Caki2 (cell line): Measurements from ENCODE around the gene MYMK. TPM values are rescaled to one million over a fixed set of nuclear protein-coding genes. Genes with fewer than 3 reads are reported as not detected.

Source experiments
- DNase-seq: peaks from one replicate; pipeline ENCODE4 v3.0.0-alpha.2; 2015; ENCODE audit warnings: low read depth
- in situ Hi-C: cut with HindIII; loops from 2 replicates; pipeline ENCODE4 v1.10.0; 2016; ENCODE audit warnings: low sequenced_read_pairs, low pct_unique_long_range_greater_than_20kb, mixed read lengths
- total RNA-seq: library from RNA; depleted of rRNA; stranded (reverse); fragments of >200 nt; shearing (Covaris generic); gene quantifications from 2 replicates; pipeline ENCODE4 v1.2.3, GENCODE V29; 2014; ENCODE audit warnings: low replicate concordance

MYMK gene
- total RNA-seq, 1 experiment from 2014 or later: not detected

DNA sequence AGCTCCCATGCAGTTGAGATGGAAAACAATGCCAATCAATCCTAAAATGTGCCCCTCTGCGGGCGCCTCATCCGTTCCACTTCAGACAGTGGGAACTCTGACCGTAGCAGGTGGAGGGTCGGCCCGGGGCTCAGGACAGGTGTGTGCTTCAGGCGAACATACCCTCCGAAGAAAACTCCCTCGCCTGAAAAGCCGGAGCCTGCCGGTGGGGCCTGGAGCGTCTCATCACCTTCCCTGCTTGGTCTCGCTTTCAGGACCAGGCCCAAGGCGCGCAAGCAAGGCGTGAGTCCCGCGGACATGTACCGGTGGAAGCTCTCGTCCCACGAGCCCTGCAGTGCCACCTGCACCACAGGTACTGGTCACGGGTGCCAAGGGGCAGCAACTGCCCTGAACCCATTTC, 36.2 kb upstream of the MYMK start:
- in situ Hi-C loops: no loop called here
- DNase-seq: no peak

DNA sequence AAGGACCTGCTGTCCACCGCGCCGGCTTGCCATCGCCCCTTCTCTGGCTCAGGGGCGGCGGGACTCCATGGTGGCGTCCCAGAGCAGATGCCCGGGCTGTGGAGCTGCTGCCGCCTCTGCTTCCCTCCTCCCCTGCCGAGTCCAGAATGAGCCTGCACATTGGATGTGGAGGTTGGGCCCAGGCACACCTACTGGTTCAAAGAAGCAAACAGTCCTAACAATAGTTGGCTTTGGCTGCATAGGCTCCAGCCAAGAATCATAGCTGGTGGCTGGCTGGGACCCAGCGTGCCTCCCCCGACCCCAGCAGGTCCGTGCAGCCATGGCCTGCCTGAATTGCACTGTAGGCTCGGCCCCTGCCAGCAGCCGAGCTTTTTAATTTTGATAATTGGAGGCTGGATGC, 35.6 kb upstream of the MYMK start:
- no peak for DNase-seq
- in situ Hi-C loops: no loop called here

- peak; percentile 18 for DNase-seq
- in situ Hi-C loops: no loop called here
Observed at GRCh38 chr9:133558191-133559126, 33.7 kb upstream of the MYMK start.

- DNase-seq: no peak
- in situ Hi-C loops: no loop called here
Observed at GRCh38 chr9:133557581-133557980, 32.8 kb upstream of the MYMK start.

DNA sequence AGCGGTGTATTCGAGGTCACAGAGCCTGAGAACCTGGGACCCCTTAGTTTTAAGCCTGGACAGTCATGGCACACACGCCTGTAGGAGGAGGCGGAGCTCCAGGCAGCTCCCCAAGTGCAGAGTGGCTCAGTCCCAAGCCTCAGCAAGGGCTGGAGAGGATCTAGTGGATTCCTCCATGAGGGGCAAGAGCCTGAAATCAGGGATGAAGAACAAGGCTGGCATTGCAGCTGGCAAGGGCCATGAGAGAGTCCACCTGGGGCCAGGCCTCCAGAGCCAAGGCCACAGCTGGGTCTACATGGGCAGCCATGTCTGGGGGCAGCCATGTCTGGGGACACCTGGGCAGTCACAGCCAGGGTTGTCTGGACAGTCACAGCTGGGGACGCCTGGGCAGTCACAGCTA, 31.6 kb upstream of the MYMK start:
- in situ Hi-C loops: no loop called here

GRCh38 chr9:133554729-133555128, 30.0 kb upstream of the MYMK start:
- in situ Hi-C loops: no loop called here
- no peak for DNase-seq

More for the DNA sequence above, 31.6 kb upstream of the MYMK start:
- no peak for DNase-seq

GRCh38 chr9:133553973-133554713, 29.4 kb upstream of the MYMK start:
- DNase-seq: no peak
- in situ Hi-C loops: no loop called here

GRCh38 chr9:133553123-133553522, 28.4 kb upstream of the MYMK start:
- in situ Hi-C loops: no loop called here
- no peak for DNase-seq

DNA sequence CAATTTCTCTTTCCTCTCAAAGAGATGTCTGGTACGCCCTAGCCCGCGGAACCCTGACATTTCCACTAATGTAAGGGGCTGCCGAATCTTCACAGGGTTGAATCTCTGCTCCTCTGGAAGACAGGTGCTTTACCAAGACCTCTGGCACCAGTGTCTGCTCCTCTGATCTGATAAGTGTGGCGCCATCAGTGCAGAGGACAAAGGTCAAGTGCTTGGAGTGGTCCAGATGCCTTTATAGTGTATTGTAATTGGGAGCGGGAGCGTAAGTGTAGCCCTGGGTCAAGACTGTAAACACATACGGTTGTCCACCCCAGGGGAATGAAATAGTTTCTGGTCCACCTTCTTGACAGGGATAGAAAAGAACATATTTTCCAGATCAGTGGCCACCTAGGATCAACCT, 27.5 kb upstream of the MYMK start:
- in situ Hi-C loops: no loop called here
- DNase-seq: no peak

DNA sequence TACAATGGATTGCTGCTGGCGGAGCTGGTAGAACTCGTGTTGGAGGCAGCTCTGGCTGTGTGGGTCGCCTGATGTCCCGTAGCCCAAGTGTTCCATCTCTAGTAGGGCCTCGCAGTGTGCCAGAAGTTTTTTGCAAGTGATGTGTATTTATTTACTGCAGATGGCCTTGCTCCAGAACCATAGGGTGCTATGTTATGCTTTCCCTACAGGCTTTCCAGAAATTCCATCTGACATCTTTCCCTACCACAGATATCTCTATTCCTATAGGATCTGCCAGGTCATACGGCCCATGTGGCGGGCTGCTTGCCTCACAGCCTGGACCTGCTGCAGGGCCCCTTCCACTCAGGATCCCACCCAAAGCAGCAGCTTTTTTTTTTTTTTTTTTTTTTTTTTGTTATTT, 26.7 kb upstream of the MYMK start:
- in situ Hi-C loops: no loop called here

DNA sequence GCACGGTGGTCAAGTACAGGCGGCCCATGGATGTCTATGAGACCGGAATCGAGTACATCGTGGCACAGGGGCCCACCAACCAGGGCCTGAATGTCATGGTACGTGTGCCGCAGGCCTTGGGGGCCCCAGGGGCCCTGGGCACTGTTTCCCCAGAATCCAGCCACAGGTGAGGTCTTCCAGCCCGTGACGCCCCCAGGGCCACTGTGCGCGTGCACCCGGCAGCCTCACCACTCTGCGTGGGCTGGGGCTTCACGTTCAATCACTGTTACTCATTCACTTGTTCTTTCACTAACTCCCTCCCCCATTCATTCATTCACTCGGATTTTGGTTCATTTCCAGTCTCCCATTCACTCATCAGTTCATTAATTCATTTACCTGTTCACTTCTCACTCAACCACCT, 22.4 kb upstream of the MYMK start:
- no peak for DNase-seq
- in situ Hi-C loops: no loop called here

More for the DNA sequence above, 26.7 kb upstream of the MYMK start:
- DNase-seq: no peak

GRCh38 chr9:133546287-133546680, 21.5 kb upstream of the MYMK start:
- no peak for DNase-seq

GRCh38 chr9:133545494-133546286, 20.9 kb upstream of the MYMK start:
- no peak for DNase-seq
- in situ Hi-C loops: no loop called here

More at GRCh38 chr9:133546287-133546680, 21.5 kb upstream of the MYMK start:
- in situ Hi-C loops: no loop called here

- in situ Hi-C loops: no loop called here
- DNase-seq: no peak
Observed at GRCh38 chr9:133543772-133544467, 19.2 kb upstream of the MYMK start.

- in situ Hi-C loops: no loop called here
- no peak for DNase-seq
Observed at GRCh38 chr9:133542002-133542401, 17.2 kb upstream of the MYMK start.

- in situ Hi-C loops: no loop called here
- DNase-seq: no peak
Observed at GRCh38 chr9:133540698-133541025, 15.9 kb upstream of the MYMK start.

DNA sequence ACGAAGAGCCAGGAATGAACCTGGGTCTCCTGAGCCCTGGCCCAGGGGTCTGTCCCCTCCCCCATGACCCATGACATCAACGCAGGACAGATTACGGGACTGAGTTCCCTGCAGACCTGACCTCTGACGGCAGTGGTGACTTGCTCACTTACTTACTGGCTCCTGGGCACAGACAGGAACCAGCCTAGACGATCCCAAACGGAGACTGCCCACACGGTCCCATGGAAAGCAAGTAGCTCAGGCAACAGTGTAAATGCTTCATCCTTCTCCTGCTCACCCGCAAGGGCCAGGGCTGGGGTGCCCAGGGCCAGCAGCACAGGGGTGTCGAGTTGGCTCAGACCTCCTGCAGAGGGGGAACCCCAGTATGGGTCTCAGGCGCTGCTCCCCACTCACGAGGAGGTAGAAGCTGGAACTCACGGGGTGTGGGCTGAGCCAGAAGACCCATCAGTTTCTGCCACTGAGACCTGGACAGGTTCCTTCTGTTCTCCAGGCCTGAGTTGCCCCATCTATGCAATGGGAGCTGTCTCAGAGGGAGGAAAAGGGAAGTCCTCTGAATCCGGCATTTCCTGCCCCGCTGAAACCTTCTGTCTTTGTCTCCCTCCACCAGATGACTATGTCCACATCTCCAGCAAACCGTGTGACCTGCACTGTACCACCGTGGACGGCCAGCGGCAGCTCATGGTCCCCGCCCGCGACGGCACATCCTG, 15.4 kb upstream of the MYMK start:
- in situ Hi-C loops: no loop called here
- no peak for DNase-seq
